Central memory CD8-positive, alpha-beta T cell (primary cell): Measurements from ENCODE around the gene GPRC5A.

ENCODE experiments used
- ATAC-seq: fragments of 150-1000 bp; cut with Tn5 transposase; replicated peaks from 2 replicates; pipeline ENCODE4 v1.10.0; 2022; ENCODE audit warnings: mild to moderate bottlenecking, moderate FRiP score, moderate number of reproducible peaks; ENCODE audit not compliant: poor library complexity, severe bottlenecking; ENCODE audit errors: extremely low read depth
- DNase-seq, 2 donors: peaks; one replicate each; pipeline ENCODE4 v3.0.0; 2021; ENCODE audit warnings: low spot score in 2 of 2
- H3K27ac Mint-ChIP-seq: one replicate; pipeline ENCODE4 v1.8.0; 2022; ENCODE audit warnings: low read depth, mild to moderate bottlenecking, moderate library complexity, mixed read lengths
- H3K27me3 Mint-ChIP-seq: one replicate; pipeline ENCODE4 v1.8.0; 2022; ENCODE audit warnings: mixed read lengths
- H3K36me3 Mint-ChIP-seq: one replicate; pipeline ENCODE4 v1.8.0; 2022; ENCODE audit warnings: mild to moderate bottlenecking, moderate library complexity, mixed read lengths; ENCODE audit not compliant: insufficient read depth
- H3K4me1 Mint-ChIP-seq: one replicate; pipeline ENCODE4 v1.8.0; 2022; ENCODE audit warnings: mixed read lengths
- H3K4me3 Mint-ChIP-seq: one replicate; pipeline ENCODE4 v1.8.0; 2022; ENCODE audit warnings: mild to moderate bottlenecking, moderate library complexity, mixed read lengths
- H3K9me3 Mint-ChIP-seq: one replicate; pipeline ENCODE4 v1.8.0; 2022; ENCODE audit warnings: mixed read lengths

The GPRC5A gene

GRCh38 chr12:12908252-12908651, 16.9 kb downstream of the GPRC5A start:
- no peaks in the 10 kb centered on the region for H3K36me3 Mint-ChIP-seq
- no peak for DNase-seq
- no peak for ATAC-seq
- H3K9me3 Mint-ChIP-seq: no peaks in the 10 kb centered on the region
- peaks cover 13% of the 10 kb centered on the region for H3K4me1 Mint-ChIP-seq
- H3K27ac Mint-ChIP-seq: no peak overlapping the region
- peaks cover 16% of the 10 kb centered on the region for H3K27me3 Mint-ChIP-seq
- H3K4me3 Mint-ChIP-seq: no peak overlapping the region

GRCh38 chr12:12908711-12909110, 17.3 kb downstream of the GPRC5A start:
- no peaks in the 10 kb centered on the region for H3K9me3 Mint-ChIP-seq
- peaks cover 13% of the 10 kb centered on the region for H3K4me1 Mint-ChIP-seq

GRCh38 chr12:12909228-12909994, 18.0 kb downstream of the GPRC5A start:
- peaks cover 13% of the 10 kb centered on the region for H3K4me1 Mint-ChIP-seq
- no peaks in the 10 kb centered on the region for H3K9me3 Mint-ChIP-seq
- H3K27me3 Mint-ChIP-seq: peaks cover 16% of the 10 kb centered on the region
- no peaks in the 10 kb centered on the region for H3K36me3 Mint-ChIP-seq
- DNase-seq (no peak), ATAC-seq (no peak)
- no peak overlapping the region for H3K4me3 Mint-ChIP-seq
- H3K27ac Mint-ChIP-seq: no peak overlapping the region

More at GRCh38 chr12:12908711-12909110, 17.3 kb downstream of the GPRC5A start:
- ATAC-seq (no peak), DNase-seq (no peak)
- Mint-ChIP-seq H3K4me3 (no peak overlapping the region), H3K36me3 (no peaks in the 10 kb centered on the region), H3K27me3 (peaks cover 16% of the 10 kb centered on the region), H3K27ac (no peak overlapping the region)

- DNase-seq (no peak), ATAC-seq (no peak)
- no peak overlapping the region for H3K4me3 Mint-ChIP-seq
- peaks cover 16% of the 10 kb centered on the region for H3K27me3 Mint-ChIP-seq
- H3K36me3 Mint-ChIP-seq: no peaks in the 10 kb centered on the region
- H3K27ac Mint-ChIP-seq: peak overlapping the region; percentile 4
- no peaks in the 10 kb centered on the region for H3K9me3 Mint-ChIP-seq
- peaks cover 13% of the 10 kb centered on the region for H3K4me1 Mint-ChIP-seq
Measured at GRCh38 chr12:12909995-12910420, 18.6 kb downstream of the GPRC5A start.

GRCh38 chr12:12912711-12913110, 21.3 kb downstream of the GPRC5A start:
- Mint-ChIP-seq H3K9me3 (no peaks in the 10 kb centered on the region), H3K4me1 (peaks cover 20% of the 10 kb centered on the region)
- DNase-seq: no peak

GRCh38 chr12:12915656-12916055, 24.3 kb downstream of the GPRC5A start:
- DNase-seq (no peak), ATAC-seq (no peak)
- peaks cover 8% of the 10 kb centered on the region for H3K4me1 Mint-ChIP-seq
- no peak overlapping the region for H3K27ac Mint-ChIP-seq
- H3K36me3 Mint-ChIP-seq: peaks cover 1% of the 10 kb centered on the region
- no peak overlapping the region for H3K4me3 Mint-ChIP-seq
- no peaks in the 10 kb centered on the region for H3K9me3 Mint-ChIP-seq
- H3K27me3 Mint-ChIP-seq: peaks cover 20% of the 10 kb centered on the region

More at GRCh38 chr12:12912711-12913110, 21.3 kb downstream of the GPRC5A start:
- Mint-ChIP-seq H3K27me3 (peaks cover 18% of the 10 kb centered on the region), H3K27ac (no peak overlapping the region), H3K4me3 (no peak overlapping the region), H3K36me3 (no peaks in the 10 kb centered on the region)
- ATAC-seq: no peak

- DNase-seq: peak; percentile 77 to 79
- no peaks in the 10 kb centered on the region for H3K9me3 Mint-ChIP-seq
- peaks cover 20% of the 10 kb centered on the region for H3K27me3 Mint-ChIP-seq
- peak; percentile 95 for ATAC-seq
- H3K27ac Mint-ChIP-seq: no peak overlapping the region
- H3K36me3 Mint-ChIP-seq: peaks cover 1% of the 10 kb centered on the region
- H3K4me1 Mint-ChIP-seq: peaks cover 6% of the 10 kb centered on the region
- no peak overlapping the region for H3K4me3 Mint-ChIP-seq
Measured at GRCh38 chr12:12916135-12916944, 25.0 kb downstream of the GPRC5A start.

- Mint-ChIP-seq H3K4me3 (no peak overlapping the region), H3K9me3 (no peaks in the 10 kb centered on the region), H3K27ac (no peak overlapping the region), H3K27me3 (peaks cover 20% of the 10 kb centered on the region), H3K4me1 (peaks cover 6% of the 10 kb centered on the region), H3K36me3 (peaks cover 1% of the 10 kb centered on the region)
- no peak for DNase-seq
- ATAC-seq: no peak
Measured at GRCh38 chr12:12917517-12917916, 26.2 kb downstream of the GPRC5A start.

GRCh38 chr12:12918781-12919389, 27.5 kb downstream of the GPRC5A start:
- Mint-ChIP-seq H3K27ac (no peak overlapping the region), H3K27me3 (peaks cover 20% of the 10 kb centered on the region), H3K9me3 (no peaks in the 10 kb centered on the region), H3K36me3 (peaks cover 1% of the 10 kb centered on the region), H3K4me3 (no peak overlapping the region), H3K4me1 (peaks cover 6% of the 10 kb centered on the region)
- DNase-seq (no peak), ATAC-seq (no peak)

- Mint-ChIP-seq H3K36me3 (peaks cover 1% of the 10 kb centered on the region), H3K27ac (no peak overlapping the region), H3K4me3 (no peak overlapping the region), H3K27me3 (peaks cover 21% of the 10 kb centered on the region), H3K4me1 (peaks cover 6% of the 10 kb centered on the region), H3K9me3 (no peaks in the 10 kb centered on the region)
- no peak for DNase-seq
- ATAC-seq: no peak
Measured at GRCh38 chr12:12919666-12920435, 28.5 kb downstream of the GPRC5A start.

GRCh38 chr12:12922191-12922616, 30.8 kb downstream of the GPRC5A start:
- H3K27me3 Mint-ChIP-seq: peaks cover 31% of the 10 kb centered on the region
- H3K36me3 Mint-ChIP-seq: peaks cover 3% of the 10 kb centered on the region
- ATAC-seq (no peak), DNase-seq (no peak)
- H3K4me1 Mint-ChIP-seq: no peaks in the 10 kb centered on the region
- H3K27ac Mint-ChIP-seq: no peak overlapping the region
- H3K4me3 Mint-ChIP-seq: no peak overlapping the region
- H3K9me3 Mint-ChIP-seq: no peaks in the 10 kb centered on the region

GRCh38 chr12:12922978-12923377, 31.6 kb downstream of the GPRC5A start:
- no peak overlapping the region for H3K27ac Mint-ChIP-seq
- peaks cover 24% of the 10 kb centered on the region for H3K27me3 Mint-ChIP-seq
- no peaks in the 10 kb centered on the region for H3K4me1 Mint-ChIP-seq
- H3K4me3 Mint-ChIP-seq: no peak overlapping the region
- no peaks in the 10 kb centered on the region for H3K9me3 Mint-ChIP-seq
- DNase-seq (no peak), ATAC-seq (no peak)
- peaks cover 3% of the 10 kb centered on the region for H3K36me3 Mint-ChIP-seq
